ENCODE data around the gene INTS11. TPM values are rescaled to one million over a fixed set of nuclear protein-coding genes. Genes with fewer than 3 reads are reported as not detected.
A peak's percentile ranks its signal among the peaks of the same experiment; 100 is the strongest.

INTS11 gene
- total and polyA plus RNA-seq, 9 of the 15 experiments (the other 6 are each of a cell fraction or from before 2014, with no cell fraction given) = 3.6 to 183 (median 110) TPM

DNA sequence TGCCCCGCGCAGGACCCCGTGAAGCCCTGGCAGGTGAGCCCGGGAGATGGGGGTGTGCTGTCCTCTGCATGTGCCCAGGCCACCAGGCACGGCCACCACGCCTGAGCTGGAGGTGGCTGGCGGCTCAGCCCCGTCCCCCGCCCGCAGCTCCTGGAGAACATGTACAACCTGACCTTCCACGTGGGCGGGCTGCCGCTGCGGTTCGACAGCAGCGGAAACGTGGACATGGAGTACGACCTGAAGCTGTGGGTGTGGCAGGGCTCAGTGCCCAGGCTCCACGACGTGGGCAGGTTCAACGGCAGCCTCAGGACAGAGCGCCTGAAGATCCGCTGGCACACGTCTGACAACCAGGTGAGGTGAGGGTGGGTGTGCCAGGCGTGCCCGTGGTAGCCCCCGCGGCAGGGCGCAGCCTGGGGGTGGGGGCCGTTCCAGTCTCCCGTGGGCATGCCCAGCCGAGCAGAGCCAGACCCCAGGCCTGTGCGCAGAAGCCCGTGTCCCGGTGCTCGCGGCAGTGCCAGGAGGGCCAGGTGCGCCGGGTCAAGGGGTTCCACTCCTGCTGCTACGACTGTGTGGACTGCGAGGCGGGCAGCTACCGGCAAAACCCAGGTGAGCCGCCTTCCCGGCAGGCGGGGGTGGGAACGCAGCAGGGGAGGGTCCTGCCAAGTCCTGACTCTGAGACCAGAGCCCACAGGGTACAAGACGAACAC lies 8.5 kb upstream of the INTS11 start (continued):
- TF ChIP-seq YY1 (IDR thresholded peaks at IDR 0.05; ENCODE audit: borderline replicate concordance in 1 of 3, control insufficient read depth in 1 of 3, extremely low read depth in 1 of 3, insufficient read depth in 3 of 3, insufficient read length in 1 of 3, insufficient replicate concordance in 2 of 3, low read depth in 1 of 3, low read length in 2 of 3) (no peak), WHSC1 (IDR thresholded peaks at IDR 0.05; ENCODE audit: low read length) (no peak), ESRRB (CRISPR knock-in tag; IDR thresholded peaks at IDR 0.05; ENCODE audit: borderline replicate concordance) (no peak), DACH1 (IDR thresholded peaks at IDR 0.05; ENCODE audit: partially characterized antibody) (no peak), NFATC3 (IDR thresholded peaks at IDR 0.05) (no peak), KAT8 (IDR thresholded peaks at IDR 0.05; ENCODE audit: low read depth) (no peak), ZNF79 (CRISPR knock-in tag; IDR thresholded peaks at IDR 0.05; ENCODE audit: low read depth) (no peak)
- TF ChIP-seq, protein P1, sequence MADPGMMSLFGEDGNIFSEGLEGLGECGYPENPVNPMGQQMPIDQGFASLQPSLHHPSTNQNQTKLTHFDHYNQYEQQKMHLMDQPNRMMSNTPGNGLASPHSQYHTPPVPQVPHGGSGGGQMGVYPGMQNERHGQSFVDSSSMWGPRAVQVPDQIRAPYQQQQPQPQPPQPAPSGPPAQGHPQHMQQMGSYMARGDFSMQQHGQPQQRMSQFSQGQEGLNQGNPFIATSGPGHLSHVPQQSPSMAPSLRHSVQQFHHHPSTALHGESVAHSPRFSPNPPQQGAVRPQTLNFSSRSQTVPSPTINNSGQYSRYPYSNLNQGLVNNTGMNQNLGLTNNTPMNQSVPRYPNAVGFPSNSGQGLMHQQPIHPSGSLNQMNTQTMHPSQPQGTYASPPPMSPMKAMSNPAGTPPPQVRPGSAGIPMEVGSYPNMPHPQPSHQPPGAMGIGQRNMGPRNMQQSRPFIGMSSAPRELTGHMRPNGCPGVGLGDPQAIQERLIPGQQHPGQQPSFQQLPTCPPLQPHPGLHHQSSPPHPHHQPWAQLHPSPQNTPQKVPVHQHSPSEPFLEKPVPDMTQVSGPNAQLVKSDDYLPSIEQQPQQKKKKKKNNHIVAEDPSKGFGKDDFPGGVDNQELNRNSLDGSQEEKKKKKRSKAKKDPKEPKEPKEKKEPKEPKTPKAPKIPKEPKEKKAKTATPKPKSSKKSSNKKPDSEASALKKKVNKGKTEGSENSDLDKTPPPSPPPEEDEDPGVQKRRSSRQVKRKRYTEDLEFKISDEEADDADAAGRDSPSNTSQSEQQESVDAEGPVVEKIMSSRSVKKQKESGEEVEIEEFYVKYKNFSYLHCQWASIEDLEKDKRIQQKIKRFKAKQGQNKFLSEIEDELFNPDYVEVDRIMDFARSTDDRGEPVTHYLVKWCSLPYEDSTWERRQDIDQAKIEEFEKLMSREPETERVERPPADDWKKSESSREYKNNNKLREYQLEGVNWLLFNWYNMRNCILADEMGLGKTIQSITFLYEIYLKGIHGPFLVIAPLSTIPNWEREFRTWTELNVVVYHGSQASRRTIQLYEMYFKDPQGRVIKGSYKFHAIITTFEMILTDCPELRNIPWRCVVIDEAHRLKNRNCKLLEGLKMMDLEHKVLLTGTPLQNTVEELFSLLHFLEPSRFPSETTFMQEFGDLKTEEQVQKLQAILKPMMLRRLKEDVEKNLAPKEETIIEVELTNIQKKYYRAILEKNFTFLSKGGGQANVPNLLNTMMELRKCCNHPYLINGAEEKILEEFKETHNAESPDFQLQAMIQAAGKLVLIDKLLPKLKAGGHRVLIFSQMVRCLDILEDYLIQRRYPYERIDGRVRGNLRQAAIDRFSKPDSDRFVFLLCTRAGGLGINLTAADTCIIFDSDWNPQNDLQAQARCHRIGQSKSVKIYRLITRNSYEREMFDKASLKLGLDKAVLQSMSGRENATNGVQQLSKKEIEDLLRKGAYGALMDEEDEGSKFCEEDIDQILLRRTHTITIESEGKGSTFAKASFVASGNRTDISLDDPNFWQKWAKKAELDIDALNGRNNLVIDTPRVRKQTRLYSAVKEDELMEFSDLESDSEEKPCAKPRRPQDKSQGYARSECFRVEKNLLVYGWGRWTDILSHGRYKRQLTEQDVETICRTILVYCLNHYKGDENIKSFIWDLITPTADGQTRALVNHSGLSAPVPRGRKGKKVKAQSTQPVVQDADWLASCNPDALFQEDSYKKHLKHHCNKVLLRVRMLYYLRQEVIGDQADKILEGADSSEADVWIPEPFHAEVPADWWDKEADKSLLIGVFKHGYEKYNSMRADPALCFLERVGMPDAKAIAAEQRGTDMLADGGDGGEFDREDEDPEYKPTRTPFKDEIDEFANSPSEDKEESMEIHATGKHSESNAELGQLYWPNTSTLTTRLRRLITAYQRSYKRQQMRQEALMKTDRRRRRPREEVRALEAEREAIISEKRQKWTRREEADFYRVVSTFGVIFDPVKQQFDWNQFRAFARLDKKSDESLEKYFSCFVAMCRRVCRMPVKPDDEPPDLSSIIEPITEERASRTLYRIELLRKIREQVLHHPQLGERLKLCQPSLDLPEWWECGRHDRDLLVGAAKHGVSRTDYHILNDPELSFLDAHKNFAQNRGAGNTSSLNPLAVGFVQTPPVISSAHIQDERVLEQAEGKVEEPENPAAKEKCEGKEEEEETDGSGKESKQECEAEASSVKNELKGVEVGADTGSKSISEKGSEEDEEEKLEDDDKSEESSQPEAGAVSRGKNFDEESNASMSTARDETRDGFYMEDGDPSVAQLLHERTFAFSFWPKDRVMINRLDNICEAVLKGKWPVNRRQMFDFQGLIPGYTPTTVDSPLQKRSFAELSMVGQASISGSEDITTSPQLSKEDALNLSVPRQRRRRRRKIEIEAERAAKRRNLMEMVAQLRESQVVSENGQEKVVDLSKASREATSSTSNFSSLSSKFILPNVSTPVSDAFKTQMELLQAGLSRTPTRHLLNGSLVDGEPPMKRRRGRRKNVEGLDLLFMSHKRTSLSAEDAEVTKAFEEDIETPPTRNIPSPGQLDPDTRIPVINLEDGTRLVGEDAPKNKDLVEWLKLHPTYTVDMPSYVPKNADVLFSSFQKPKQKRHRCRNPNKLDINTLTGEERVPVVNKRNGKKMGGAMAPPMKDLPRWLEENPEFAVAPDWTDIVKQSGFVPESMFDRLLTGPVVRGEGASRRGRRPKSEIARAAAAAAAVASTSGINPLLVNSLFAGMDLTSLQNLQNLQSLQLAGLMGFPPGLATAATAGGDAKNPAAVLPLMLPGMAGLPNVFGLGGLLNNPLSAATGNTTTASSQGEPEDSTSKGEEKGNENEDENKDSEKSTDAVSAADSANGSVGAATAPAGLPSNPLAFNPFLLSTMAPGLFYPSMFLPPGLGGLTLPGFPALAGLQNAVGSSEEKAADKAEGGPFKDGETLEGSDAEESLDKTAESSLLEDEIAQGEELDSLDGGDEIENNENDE (IDR thresholded peaks at IDR 0.05; ENCODE audit: low read depth, low read length) = peak; percentile 5
- TF ChIP-seq, protein P2, sequence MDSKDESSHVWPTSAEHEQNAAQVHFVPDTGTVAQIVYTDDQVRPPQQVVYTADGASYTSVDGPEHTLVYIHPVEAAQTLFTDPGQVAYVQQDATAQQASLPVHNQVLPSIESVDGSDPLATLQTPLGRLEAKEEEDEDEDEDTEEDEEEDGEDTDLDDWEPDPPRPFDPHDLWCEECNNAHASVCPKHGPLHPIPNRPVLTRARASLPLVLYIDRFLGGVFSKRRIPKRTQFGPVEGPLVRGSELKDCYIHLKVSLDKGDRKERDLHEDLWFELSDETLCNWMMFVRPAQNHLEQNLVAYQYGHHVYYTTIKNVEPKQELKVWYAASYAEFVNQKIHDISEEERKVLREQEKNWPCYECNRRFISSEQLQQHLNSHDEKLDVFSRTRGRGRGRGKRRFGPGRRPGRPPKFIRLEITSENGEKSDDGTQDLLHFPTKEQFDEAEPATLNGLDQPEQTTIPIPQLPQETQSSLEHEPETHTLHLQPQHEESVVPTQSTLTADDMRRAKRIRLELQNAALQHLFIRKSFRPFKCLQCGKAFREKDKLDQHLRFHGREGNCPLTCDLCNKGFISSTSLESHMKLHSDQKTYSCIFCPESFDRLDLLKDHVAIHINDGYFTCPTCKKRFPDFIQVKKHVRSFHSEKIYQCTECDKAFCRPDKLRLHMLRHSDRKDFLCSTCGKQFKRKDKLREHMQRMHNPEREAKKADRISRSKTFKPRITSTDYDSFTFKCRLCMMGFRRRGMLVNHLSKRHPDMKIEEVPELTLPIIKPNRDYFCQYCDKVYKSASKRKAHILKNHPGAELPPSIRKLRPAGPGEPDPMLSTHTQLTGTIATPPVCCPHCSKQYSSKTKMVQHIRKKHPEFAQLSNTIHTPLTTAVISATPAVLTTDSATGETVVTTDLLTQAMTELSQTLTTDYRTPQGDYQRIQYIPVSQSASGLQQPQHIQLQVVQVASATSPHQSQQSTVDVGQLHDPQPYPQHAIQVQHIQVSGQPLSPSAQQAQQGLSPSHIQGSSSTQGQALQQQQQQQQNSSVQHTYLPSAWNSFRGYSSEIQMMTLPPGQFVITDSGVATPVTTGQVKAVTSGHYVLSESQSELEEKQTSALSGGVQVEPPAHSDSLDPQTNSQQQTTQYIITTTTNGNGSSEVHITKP (IDR thresholded peaks at IDR 0.05; ENCODE audit: partially characterized antibody) = no peak

Measured in K562 (cell line).